H9 (cell line): ENCODE measurements around the gene HOXB1. TPM values are rescaled to one million over a fixed set of nuclear protein-coding genes. Genes with fewer than 3 reads are reported as not detected.

Source experiments
- DNase-seq: peaks from one replicate; pipeline ENCODE4 v3.0.0-alpha.2; 2017
- H2AFZ ChIP-seq: one replicate; pipeline ENCODE4 v1.6.1; 2013; ENCODE audit warnings: mild to moderate bottlenecking, low read length, control low read depth, moderate library complexity
- H2AK5ac ChIP-seq: 2 replicates; pipeline ENCODE4 v1.6.1; 2013; ENCODE audit warnings: low read length, control low read depth, mixed read lengths; ENCODE audit not compliant: insufficient read length
- H2BK120ac ChIP-seq: one replicate; pipeline ENCODE4 v1.6.1; 2013; ENCODE audit warnings: low read depth, mild to moderate bottlenecking, low read length, control low read depth, inconsistent platforms; ENCODE audit not compliant: poor library complexity, severe bottlenecking
- H2BK12ac ChIP-seq: 2 replicates; pipeline ENCODE4 v1.6.1; 2013; ENCODE audit warnings: low read length, control low read depth, mixed read lengths, low read depth; ENCODE audit not compliant: insufficient read length
- H2BK15ac ChIP-seq: 2 replicates; pipeline ENCODE4 v1.6.1; 2013; ENCODE audit warnings: low read depth, low read length, control low read depth
- H2BK20ac ChIP-seq: one replicate; pipeline ENCODE4 v1.6.1; 2013; ENCODE audit warnings: low read depth, mild to moderate bottlenecking, low read length, control low read depth, inconsistent platforms; ENCODE audit not compliant: poor library complexity, severe bottlenecking
- H2BK5ac ChIP-seq: 2 replicates; pipeline ENCODE4 v1.6.1; 2013; ENCODE audit warnings: low read length, control low read depth, mixed read lengths; ENCODE audit not compliant: insufficient read length
- H3K14ac ChIP-seq: 2 replicates; pipeline ENCODE4 v1.6.1; 2013; ENCODE audit warnings: low read length, control low read depth; ENCODE audit not compliant: insufficient read depth
- H3K18ac ChIP-seq: 2 replicates; pipeline ENCODE4 v1.6.1; 2013; ENCODE audit warnings: low read depth, mild to moderate bottlenecking, mixed read lengths, low read length, control low read depth; ENCODE audit not compliant: insufficient read length
- H3K23ac ChIP-seq: 2 replicates; pipeline ENCODE4 v1.6.1; 2013; ENCODE audit warnings: low read length, control low read depth, mixed read lengths, low read depth; ENCODE audit not compliant: insufficient read length
- H3K23me2 ChIP-seq: 2 replicates; pipeline ENCODE4 v1.6.1; 2013; ENCODE audit warnings: low read depth, mild to moderate bottlenecking, mixed read lengths, low read length, control low read depth; ENCODE audit not compliant: insufficient read length, poor library complexity, severe bottlenecking
- H3K27ac ChIP-seq: 2 replicates; pipeline ENCODE4 v1.5.1; 2013; ENCODE audit warnings: low read length, control low read depth, mixed read lengths, low read depth; ENCODE audit not compliant: insufficient read length
- H3K27me3 ChIP-seq: 2 replicates; pipeline ENCODE4 v1.6.1; 2013; ENCODE audit warnings: low read length, control low read depth, inconsistent platforms; ENCODE audit not compliant: insufficient read depth
- H3K4ac ChIP-seq: 2 replicates; pipeline ENCODE4 v1.6.1; 2013; ENCODE audit warnings: low read depth, mild to moderate bottlenecking, control low read depth, inconsistent platforms, low read length, moderate library complexity
- H3K4me1 ChIP-seq: 2 replicates; pipeline ENCODE4 v1.6.1; 2013; ENCODE audit warnings: low read length, control low read depth, inconsistent platforms; ENCODE audit not compliant: insufficient read depth
- H3K4me2 ChIP-seq: 2 replicates; pipeline ENCODE4 v1.6.1; 2013; ENCODE audit warnings: low read length, control low read depth, mixed read lengths; ENCODE audit not compliant: insufficient read length, insufficient read depth
- H3K56ac ChIP-seq: 2 replicates; pipeline ENCODE4 v1.6.1; 2013; ENCODE audit warnings: low read depth, mild to moderate bottlenecking, mixed read lengths, low read length, control low read depth; ENCODE audit not compliant: insufficient read length
- H3K79me1 ChIP-seq: 2 replicates; pipeline ENCODE4 v1.6.1; 2013; ENCODE audit warnings: low read depth, mild to moderate bottlenecking, moderate library complexity, low read length, control low read depth, inconsistent platforms; ENCODE audit not compliant: insufficient read depth, poor library complexity, severe bottlenecking
- H3K79me2 ChIP-seq: 2 replicates; pipeline ENCODE4 v1.6.1; 2013; ENCODE audit warnings: low read length, control low read depth, inconsistent platforms; ENCODE audit not compliant: insufficient read depth
- H3K9ac ChIP-seq: 2 replicates; pipeline ENCODE4 v1.6.1; 2013; ENCODE audit warnings: low read length, control low read depth, mixed read lengths; ENCODE audit not compliant: insufficient read length; ENCODE audit errors: extremely low read depth
- H3K9me3 ChIP-seq: one replicate; pipeline ENCODE4 v1.6.1; 2013; ENCODE audit warnings: low read depth, low read length, inconsistent platforms; ENCODE audit not compliant: control insufficient read depth
- H3T11ph ChIP-seq: one replicate; pipeline ENCODE4 v1.6.1; 2013; ENCODE audit warnings: mild to moderate bottlenecking, low read length, control low read depth, inconsistent platforms
- H4K20me1 ChIP-seq: one replicate; pipeline ENCODE4 v1.6.1; 2013; ENCODE audit not compliant: control insufficient read depth, insufficient read length, insufficient read depth
- H4K5ac ChIP-seq: 2 replicates; pipeline ENCODE4 v1.6.1; 2013; ENCODE audit warnings: low read depth, mild to moderate bottlenecking, mixed read lengths, low read length, control low read depth; ENCODE audit not compliant: insufficient read length
- H4K8ac ChIP-seq: replicated peaks from 2 replicates; pipeline ENCODE4 v1.6.1; 2013; ENCODE audit warnings: low read length, control low read depth, mixed read lengths, low read depth; ENCODE audit not compliant: insufficient read length
- H4K91ac ChIP-seq: 2 replicates; pipeline ENCODE4 v1.6.1; 2013; ENCODE audit warnings: low read depth, mild to moderate bottlenecking, moderate library complexity, mixed read lengths, low read length, control low read depth; ENCODE audit not compliant: insufficient read length
- H3K27ac Mint-ChIP-seq, 3 experiments: 2 replicates in 2 of 3; 3 replicates in 1 of 3; pipeline ENCODE4 v1.8.0; 2020 to 2021; ENCODE audit warnings: mixed read lengths in 3 of 3, mild to moderate bottlenecking in 1 of 3, moderate library complexity in 1 of 3
- H3K27me3 Mint-ChIP-seq: 2 replicates; pipeline ENCODE4 v1.8.0; 2021; ENCODE audit warnings: low read depth, mild to moderate bottlenecking, moderate library complexity, mixed read lengths
- H3K36me3 Mint-ChIP-seq, 3 experiments: 2 replicates in 2 of 3; 3 replicates in 1 of 3; pipeline ENCODE4 v1.8.0; 2020 to 2021; ENCODE audit warnings: low read depth in 3 of 3, mixed read lengths in 3 of 3; ENCODE audit not compliant: insufficient read depth in 1 of 3
- H3K4me1 Mint-ChIP-seq, 2 experiments: 2 replicates each; pipeline ENCODE4 v1.8.0; 2020; ENCODE audit warnings: mixed read lengths in 2 of 2
- H3K4me3 Mint-ChIP-seq, 2 experiments: 2 replicates in 1 of 2; 3 replicates in 1 of 2; pipeline ENCODE4 v1.8.0; 2020 to 2021; ENCODE audit warnings: mild to moderate bottlenecking in 2 of 2, mixed read lengths in 2 of 2, moderate library complexity in 1 of 2
- H3K9me3 Mint-ChIP-seq, 2 experiments: 2 replicates in 1 of 2; 3 replicates in 1 of 2; pipeline ENCODE4 v1.8.0; 2020; ENCODE audit warnings: mild to moderate bottlenecking in 2 of 2, mixed read lengths in 2 of 2, moderate library complexity in 1 of 2
- CTCF ChIP-seq: fragments of 200-600 bp; sonication (generic); conservative IDR thresholded peaks from 3 replicates; pipeline ENCODE4 v1.8.0; 2021; ENCODE audit warnings: antibody characterized with exemption, mild to moderate bottlenecking
- WGBS: extraction: QIAGEN DNeasy Blood & Tissue Kit; methylation state at CpG from one replicate; pipeline ENCODE4 v1.1.7; 2013; ENCODE audit warnings: missing lambda C conversion rate, low lambda C conversion rate, mixed read lengths; ENCODE audit not compliant: insufficient read length; ENCODE audit errors: extremely low coverage; 5-methylcytosine and 5-hydroxymethylcytosine counted together
- total RNA-seq: library from RNA; stranded (reverse); gene quantifications from 2 replicates; pipeline ENCODE4 v1.2.1, GENCODE V29; 2021

The HOXB1 gene
- total RNA-seq, 1 experiment from 2014 or later: not detected

- Histone ChIP-seq H3K23me2 (peaks cover 11% of the 10 kb centered on the region), H3K4ac (no peak overlapping the region), H3K79me2 (no peaks in the 10 kb centered on the region), H3K9me3 (no peaks in the 10 kb centered on the region), H4K20me1 (no peaks in the 10 kb centered on the region), H3K56ac (no peak overlapping the region), H3K79me1 (no peaks in the 10 kb centered on the region), H4K91ac (no peak overlapping the region), H2AFZ (no peak overlapping the region), H2BK12ac (no peak overlapping the region), H3K4me1 (no peaks in the 10 kb centered on the region; the same call in 1 of the 2 replicates), H3K4me2 (no peak overlapping the region), H3K23ac (no peak overlapping the region), H3K27ac (no peak overlapping the region), H3K27me3 (peaks cover 22% of the 10 kb centered on the region), H3K14ac (no peak overlapping the region), H3K18ac (no peak overlapping the region), H4K8ac (no peak overlapping the region), H4K5ac (no peak overlapping the region), H3T11ph (no peak overlapping the region), H2BK20ac (no peak overlapping the region), H2BK120ac (no peak overlapping the region), H2BK15ac (no peak overlapping the region), H3K9ac (no peak overlapping the region), H2AK5ac (no peak overlapping the region), H2BK5ac (no peak overlapping the region)
- peaks cover 12 to 31% of the 10 kb centered on the region in 2 experiments for H3K4me1 Mint-ChIP-seq
- H3K27me3 Mint-ChIP-seq: peaks cover 99% of the 10 kb centered on the region
- peaks cover 0 to 4% of the 10 kb centered on the region in 2 experiments; a peak in 2 of 5 replicates for H3K9me3 Mint-ChIP-seq
- H3K27ac Mint-ChIP-seq: no peak overlapping the region
- TF ChIP-seq CTCF: no peak
- no CpG with 5 or more reads among the region's 3 CpGs for WGBS
- no peaks in the 10 kb centered on the region for H3K36me3 Mint-ChIP-seq
- no peak overlapping the region for H3K4me3 Mint-ChIP-seq
- DNase-seq: no peak
Measured at GRCh38 chr17:48491527-48492273, 39.1 kb downstream of the HOXB1 start.
